ENCODE data around the gene KIDINS220. TPM values are rescaled to one million over a fixed set of nuclear protein-coding genes. Genes with fewer than 3 reads are reported as not detected.

The KIDINS220 gene
- total RNA-seq, 2 experiments from 2014 or later: 20.8 to 20.9 TPM

DNA sequence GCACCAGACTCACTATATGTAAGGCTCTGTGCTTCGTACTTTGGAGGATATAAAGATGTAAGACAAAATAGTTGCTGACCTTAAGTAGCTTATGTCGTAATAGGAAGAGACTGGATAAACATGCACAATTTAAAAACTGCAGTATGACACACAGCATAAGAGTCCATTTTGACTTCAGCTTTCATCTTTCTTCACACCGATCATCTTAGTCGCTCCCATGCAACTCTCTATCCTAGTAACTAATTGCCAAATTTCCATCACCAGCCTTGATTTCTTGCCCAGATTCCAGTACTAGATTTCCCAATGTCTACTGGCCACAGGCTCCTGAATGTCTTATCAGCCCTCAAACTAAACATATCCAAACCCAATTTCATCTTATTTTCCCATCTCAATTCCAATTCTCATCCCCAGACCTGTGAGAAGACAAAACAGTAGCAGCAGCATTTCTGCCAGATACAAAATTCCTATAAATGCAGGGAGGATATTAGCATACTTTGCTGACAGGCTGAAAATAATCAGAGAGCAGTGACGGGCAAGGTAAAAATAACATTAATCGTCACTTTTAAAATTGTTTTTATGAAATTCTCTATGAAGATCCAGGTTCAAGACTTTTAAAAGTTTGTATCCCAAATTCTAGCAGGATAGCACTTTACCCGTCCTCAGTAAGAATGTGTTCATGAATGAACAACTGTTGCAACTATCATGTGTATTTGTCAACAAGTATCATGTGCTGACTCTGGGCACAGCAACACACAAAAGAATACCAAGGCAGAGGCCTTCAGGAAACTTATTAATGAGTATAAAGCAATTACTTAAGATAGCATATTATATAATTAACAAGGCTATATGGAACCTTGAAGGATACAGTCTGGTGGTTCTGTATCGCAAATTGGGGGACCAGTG is 42.2 kb downstream of the KIDINS220 start:
- Mint-ChIP-seq H3K36me3 (ENCODE audit: low read depth) (peaks cover 38% of the 10 kb centered on the region), H3K4me3 (no peak overlapping the region), H3K4me1 (ENCODE audit: low read depth) (peaks cover 15% of the 10 kb centered on the region), H3K9me3 (no peaks in the 10 kb centered on the region), H3K27me3 (no peaks in the 10 kb centered on the region), H3K27ac (no peak overlapping the region)
- TF ChIP-seq, protein P1, sequence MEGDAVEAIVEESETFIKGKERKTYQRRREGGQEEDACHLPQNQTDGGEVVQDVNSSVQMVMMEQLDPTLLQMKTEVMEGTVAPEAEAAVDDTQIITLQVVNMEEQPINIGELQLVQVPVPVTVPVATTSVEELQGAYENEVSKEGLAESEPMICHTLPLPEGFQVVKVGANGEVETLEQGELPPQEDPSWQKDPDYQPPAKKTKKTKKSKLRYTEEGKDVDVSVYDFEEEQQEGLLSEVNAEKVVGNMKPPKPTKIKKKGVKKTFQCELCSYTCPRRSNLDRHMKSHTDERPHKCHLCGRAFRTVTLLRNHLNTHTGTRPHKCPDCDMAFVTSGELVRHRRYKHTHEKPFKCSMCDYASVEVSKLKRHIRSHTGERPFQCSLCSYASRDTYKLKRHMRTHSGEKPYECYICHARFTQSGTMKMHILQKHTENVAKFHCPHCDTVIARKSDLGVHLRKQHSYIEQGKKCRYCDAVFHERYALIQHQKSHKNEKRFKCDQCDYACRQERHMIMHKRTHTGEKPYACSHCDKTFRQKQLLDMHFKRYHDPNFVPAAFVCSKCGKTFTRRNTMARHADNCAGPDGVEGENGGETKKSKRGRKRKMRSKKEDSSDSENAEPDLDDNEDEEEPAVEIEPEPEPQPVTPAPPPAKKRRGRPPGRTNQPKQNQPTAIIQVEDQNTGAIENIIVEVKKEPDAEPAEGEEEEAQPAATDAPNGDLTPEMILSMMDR (IDR thresholded peaks at IDR 0.05): no peak
- no peak for ATAC-seq
- ChIA-PET CTCF (interaction anchor here (1.0 to 1.2 kb wide), 3 partner anchors 9 to 14 kb away, joined by 3 to 4 read pairs (median 3); no protein-coding TSS in a partner anchor), POLR2A (interaction anchor here (0.6 kb wide), 1 partner anchor 41 kb away, joined by 3 read pairs; no protein-coding TSS in a partner anchor)
- DNase-seq: no peak
- intact Hi-C loops (cut with micrococcal nuclease): no loop called here

DNA sequence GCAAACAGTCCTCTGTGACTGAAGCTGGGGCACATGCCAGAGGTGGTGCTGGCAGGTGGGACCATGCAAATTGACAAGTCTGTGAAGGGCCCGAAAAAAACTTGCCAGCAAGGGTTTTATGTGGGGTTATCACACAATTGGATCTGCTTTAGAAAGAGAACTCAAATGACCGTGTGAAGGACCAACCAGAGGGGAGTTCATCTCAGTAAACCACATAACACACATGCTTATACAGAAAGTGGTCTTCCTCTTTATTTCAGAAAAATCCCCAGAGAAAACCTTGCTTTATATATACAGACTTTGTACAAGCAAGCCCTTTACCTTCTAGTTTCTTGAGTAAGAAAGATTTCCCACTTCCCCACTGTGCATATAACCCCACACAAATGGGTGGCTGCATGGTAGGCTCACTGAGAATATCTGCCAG is 46.7 kb downstream of the KIDINS220 start:
- Mint-ChIP-seq H3K36me3 (ENCODE audit: low read depth) (peaks cover 36% of the 10 kb centered on the region), H3K4me3 (no peak overlapping the region), H3K27ac (no peak overlapping the region), H3K27me3 (no peaks in the 10 kb centered on the region), H3K9me3 (no peaks in the 10 kb centered on the region), H3K4me1 (ENCODE audit: low read depth) (no peaks in the 10 kb centered on the region)
- no peak for DNase-seq
- intact Hi-C loops (cut with micrococcal nuclease): no loop called here
- POLR2A ChIA-PET: no interaction called here
- TF ChIP-seq, protein P1 (IDR thresholded peaks at IDR 0.05): no peak
- CTCF ChIA-PET: no interaction called here
- ATAC-seq: no peak

DNA sequence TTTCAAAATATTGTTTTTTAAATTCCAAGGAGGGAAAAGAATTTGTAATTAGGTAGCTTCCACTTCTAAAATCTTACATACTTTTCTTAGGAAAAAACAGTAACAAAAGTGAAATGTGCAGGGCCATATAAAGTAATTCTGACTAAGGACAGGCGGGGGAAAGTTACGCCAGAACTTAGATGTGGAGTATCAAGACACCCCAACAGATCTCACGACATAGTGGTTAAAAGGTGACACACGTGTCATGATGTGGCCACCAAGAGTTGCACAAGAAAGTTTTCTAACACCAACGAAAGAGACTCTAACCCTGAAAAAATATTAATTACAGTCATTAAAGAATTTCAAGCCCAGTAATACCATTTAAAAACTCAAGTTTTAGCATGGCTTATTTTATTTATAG is 51.0 kb downstream of the KIDINS220 start:
- Mint-ChIP-seq H3K27me3 (no peaks in the 10 kb centered on the region), H3K9me3 (no peaks in the 10 kb centered on the region), H3K36me3 (ENCODE audit: low read depth) (peaks cover 59% of the 10 kb centered on the region), H3K27ac (no peak overlapping the region), H3K4me1 (ENCODE audit: low read depth) (peaks cover 3% of the 10 kb centered on the region), H3K4me3 (no peak overlapping the region)
- ChIA-PET POLR2A (interaction anchor here (0.6 kb wide), 1 partner anchor 59 kb away, joined by 3 read pairs; no protein-coding TSS in a partner anchor), CTCF (no interaction called here)
- DNase-seq (no peak), ATAC-seq (no peak)
- intact Hi-C loops (cut with micrococcal nuclease): no loop called here
- TF ChIP-seq, protein P1 (IDR thresholded peaks at IDR 0.05): no peak

DNA sequence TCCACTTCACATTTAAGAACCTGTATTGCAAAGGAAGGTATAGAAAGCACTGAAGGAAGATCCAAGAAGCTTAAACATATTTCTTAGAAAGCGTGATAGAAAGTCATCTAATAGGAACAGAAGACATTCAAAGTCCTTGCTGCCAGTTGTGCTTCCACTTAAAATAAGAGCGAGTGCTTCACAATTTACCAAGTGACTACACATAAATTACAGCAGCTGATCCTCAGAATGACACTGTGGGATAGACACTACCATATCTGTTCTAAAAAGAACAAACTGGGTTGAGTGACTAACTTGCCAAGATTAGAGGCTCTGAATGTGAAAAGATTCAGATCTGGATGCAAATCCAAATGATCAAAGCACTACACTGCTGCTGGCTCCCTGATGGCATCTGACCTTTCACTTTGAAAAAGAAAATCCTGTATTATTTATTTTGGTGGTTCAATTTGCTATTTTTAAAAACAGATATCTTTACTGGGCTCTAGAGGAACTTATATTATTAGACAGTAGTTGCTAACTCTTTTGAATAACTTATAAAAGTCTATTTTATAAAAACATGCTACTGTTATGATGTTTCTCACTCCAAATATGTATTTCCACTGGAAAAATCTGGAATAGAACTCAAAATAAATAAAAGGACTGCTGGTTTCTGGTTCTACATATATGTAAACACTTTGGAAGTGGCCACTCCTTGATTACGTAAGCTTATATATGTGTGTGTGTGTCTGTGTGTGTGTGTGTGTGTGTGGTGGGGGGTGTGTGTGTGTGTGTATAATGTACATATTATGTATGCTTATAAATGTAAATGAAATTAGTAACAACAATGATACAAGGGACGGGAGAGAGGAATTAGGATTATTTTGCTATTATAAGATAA is 57.4 kb downstream of the KIDINS220 start:
- peaks cover 3% of the 10 kb centered on the region for H3K4me1 Mint-ChIP-seq (ENCODE audit: low read depth)

More for the DNA sequence above, 57.4 kb downstream of the KIDINS220 start:
- no peak for DNase-seq
- Mint-ChIP-seq H3K27me3 (no peaks in the 10 kb centered on the region), H3K9me3 (no peaks in the 10 kb centered on the region), H3K4me3 (no peak overlapping the region), H3K27ac (no peak overlapping the region), H3K36me3 (ENCODE audit: low read depth) (peaks cover 53% of the 10 kb centered on the region)
- intact Hi-C loops (cut with micrococcal nuclease): no loop called here
- TF ChIP-seq, protein P1 (IDR thresholded peaks at IDR 0.05): no peak
- ATAC-seq: no peak
- POLR2A ChIA-PET: no interaction called here
- CTCF ChIA-PET: interaction anchor here (0.6 to 1.4 kb wide), 2 partner anchors 15 to 1696 kb away, joined by 3 read pairs; no protein-coding TSS in a partner anchor
